GM18909 (cell line): ENCODE data around the gene ANKRD33B.
A peak's percentile ranks its signal among the peaks of the same experiment; 100 is the strongest.
"Not testable (repeated sequence)": the region's sequence is repeated elsewhere in the genome, so short reads cannot be mapped to it uniquely, and the experiment has no call there.

Experiments used
- ATAC-seq: cut with Tn5 transposase; IDR thresholded peaks from one replicate; pipeline ENCODE4 v1.9.1; 2021; ENCODE audit warnings: mild to moderate bottlenecking; ENCODE audit not compliant: unreplicated experiment, poor library complexity

ANKRD33B gene

GRCh38 chr5:10556289-10556807 lies 7.5 kb upstream of the ANKRD33B start:
- no peak for ATAC-seq

DNA sequence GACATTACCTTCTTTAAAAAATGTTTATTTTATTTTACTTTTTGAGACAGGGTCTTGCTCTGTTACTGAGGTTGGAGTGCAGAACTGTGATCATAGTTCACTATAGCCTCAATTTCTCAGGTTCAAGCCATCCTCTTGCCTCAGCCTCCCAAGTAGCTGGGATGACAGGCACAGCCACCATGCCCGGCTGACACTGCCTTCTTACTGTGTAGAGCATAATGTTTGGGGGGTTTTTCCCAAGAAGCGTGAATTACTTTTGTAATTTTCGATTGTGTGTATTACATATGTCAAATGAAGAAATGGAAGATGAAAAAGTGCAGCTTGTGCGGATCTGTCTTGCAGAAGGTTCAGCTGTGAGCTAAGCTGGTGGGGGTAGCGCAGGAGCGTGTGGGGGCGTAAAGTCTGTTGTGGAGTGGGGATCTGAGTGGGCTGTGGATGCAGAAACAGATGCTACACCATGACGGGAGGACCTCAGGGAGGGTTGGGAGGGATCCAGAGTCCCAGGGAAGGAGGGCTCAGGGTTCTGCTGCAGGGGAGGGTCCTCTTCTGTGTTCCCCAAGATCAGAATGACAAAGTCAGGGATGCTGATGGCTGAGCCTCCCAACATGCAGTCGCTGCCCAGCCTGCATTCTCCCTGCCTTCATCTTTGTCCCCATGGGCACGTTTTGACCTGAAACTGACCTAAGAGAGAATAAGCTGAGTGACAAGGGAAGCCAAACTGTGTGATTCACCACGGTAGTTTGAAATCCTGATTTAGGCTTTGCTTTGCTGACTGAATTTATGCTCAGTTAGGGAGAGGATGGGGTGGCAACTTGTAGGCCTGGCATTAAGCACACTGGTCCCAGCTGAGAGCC lies 6.8 kb upstream of the ANKRD33B start:
- no peak for ATAC-seq

DNA sequence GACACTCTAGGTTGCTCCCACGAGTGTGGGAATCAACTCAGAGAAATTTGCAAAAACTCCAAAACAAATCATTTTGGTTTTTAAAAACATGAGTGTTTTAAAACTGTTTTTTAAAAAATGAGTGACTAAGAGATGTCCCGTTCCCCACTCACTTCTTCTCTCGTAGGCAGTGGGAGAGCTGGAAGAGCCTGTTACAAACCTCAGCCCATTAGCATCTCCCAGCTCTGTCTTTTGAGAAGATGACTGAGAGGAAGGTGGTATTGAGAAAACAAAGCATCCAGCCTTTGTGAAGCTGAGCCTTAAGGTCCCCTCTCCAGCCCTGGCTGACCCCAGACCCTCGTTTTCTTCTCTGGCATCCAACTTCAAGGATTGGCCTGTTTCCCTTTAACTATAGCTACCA lies 4.7 kb upstream of the ANKRD33B start:
- ATAC-seq: no peak

DNA sequence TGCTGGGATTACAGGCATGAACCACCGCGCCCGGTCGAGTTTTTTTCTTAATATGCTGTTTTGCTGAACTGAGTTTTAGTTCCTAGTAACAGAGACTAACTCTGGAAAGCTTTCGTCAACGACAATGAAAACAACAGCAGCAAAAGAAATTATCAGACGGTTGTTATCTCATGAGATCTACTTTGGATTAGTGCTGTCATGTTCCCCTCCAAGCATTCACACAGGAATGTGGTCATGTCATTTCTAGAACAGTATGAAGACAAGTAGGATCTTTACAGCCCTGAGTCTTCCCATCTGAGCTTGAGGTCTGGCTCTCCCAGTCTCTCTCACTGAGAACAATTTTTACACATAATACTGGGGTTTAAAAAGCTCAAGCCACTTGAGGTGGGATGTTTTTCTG lies 4.0 kb upstream of the ANKRD33B start:
- ATAC-seq: no peak

DNA sequence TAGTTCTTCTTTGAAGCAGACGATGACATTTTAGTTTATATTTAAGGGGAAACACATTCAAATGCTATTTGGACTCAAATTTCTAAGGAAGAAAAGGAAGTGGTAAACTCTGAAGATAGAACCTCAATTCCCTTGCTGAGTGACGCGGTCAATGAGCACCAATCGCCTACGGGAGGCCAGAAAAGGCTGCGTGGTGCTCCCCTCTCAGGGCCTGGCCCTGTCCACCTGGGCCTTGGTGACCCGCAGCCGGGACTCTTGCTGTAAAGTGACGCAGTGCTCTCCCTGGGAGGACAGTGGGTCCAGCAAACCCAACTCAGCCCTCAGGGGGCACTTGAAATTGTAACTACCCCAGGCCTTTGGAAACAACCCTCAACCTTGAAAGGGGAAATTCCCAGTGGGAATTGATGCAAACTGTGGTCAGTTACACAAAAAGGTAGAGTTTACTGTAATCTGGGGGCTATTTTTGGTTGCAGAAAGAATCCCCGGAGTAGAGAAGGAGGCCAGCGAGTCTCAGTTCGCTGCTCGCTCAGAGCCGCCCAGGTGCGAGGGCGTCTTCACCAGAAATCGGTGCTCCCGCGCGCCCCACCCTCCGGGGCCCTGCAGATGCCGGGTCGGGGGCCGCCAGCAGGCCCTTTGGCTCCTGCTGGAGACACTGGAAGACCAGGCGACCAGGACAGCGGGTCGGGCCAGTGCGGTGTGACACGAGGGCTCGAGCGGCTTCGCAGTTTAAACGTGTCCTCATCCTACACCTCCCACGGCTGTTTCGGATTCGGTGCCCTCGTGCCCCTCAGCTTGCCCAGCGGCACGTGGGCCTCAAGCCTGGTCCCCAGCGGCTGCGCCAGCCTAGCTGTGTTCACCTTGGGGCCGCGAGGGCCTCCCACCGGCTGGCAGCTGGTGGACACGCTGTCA lies 1.4 kb upstream of the ANKRD33B start:
- ATAC-seq: peak; percentile 13

- peak; percentile 31 for ATAC-seq
Observed at GRCh38 chr5:10563110-10563944, 543 bp upstream of the ANKRD33B start.

DNA sequence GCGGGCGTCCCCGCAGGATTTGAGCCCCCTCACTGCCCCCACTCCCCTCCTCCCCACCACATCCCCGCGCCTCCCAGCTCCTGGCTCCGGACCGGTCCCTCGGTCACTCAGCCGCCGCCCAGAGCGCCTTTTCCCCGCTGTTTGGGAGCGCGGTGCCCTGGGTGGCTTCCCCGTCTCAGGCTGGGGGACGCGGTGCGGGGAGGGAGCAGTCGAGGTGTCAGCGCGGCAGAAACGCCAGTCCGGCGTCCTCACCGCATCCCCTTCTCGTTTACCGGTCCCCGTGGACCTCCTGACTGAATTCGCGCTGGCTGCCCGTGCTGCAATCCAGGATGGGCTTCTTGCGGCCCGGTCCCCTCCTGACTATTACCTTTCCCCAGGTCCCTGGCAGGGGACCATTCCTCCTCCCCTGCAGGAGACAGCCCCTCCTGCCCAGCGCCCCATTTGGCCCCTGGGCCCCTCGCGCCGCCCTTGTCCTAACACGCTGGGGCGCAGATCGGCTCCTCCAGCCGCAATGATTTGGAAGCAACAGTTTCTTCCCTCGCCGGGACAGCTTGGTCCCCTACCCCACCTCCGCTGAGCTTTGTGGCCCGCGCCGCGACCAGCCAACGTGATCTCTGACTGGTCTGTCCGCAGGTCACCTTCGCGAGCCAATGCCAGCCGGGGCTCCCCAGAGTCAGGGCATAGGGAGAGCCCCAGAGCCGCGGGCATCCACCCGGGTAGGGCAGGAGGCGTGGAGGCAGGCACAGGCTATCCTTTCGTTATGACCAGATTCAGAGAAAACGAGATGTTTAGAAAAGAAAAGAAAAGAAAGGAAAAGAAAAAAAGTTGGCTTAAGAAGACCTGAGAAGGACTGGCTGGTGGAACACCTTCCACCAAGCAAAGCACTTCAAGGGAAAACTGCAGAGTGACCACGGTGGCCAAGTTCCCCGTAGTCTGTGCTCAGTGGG lies 1.2 kb downstream of the ANKRD33B start:
- ATAC-seq: no peak

- no peak for ATAC-seq
Observed at GRCh38 chr5:10565785-10566542, 2.1 kb downstream of the ANKRD33B start.

GRCh38 chr5:10566543-10567068 lies 2.7 kb downstream of the ANKRD33B start:
- no peak for ATAC-seq

DNA sequence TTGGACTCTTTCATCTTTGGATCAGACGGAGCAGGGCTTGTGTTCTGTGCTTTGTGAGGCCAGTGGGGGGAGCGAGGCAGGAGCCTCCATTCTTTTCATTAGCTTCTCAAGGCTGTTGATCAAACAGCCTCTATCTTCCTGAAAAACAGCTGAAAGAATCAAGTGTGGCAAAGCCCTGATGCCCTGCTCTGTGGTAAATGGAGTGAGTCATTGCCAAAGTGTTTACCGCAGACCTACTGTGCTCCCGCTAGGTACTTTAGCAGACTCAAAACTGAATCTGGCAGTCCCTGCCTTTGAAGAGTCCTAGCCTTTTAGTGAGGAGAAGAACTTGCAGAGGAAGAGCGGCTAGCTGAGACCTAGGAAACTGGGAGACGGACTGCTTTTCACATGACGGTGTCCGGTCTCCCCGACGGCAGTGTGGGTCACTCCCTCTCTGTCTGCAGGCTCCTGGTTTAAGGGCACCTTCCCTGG lies 3.3 kb downstream of the ANKRD33B start:
- no peak for ATAC-seq

GRCh38 chr5:10567781-10568321 lies 4.0 kb downstream of the ANKRD33B start:
- ATAC-seq: no peak

- ATAC-seq: not testable (repeated sequence)
Observed at GRCh38 chr5:10570540-10570939, 6.7 kb downstream of the ANKRD33B start.

DNA sequence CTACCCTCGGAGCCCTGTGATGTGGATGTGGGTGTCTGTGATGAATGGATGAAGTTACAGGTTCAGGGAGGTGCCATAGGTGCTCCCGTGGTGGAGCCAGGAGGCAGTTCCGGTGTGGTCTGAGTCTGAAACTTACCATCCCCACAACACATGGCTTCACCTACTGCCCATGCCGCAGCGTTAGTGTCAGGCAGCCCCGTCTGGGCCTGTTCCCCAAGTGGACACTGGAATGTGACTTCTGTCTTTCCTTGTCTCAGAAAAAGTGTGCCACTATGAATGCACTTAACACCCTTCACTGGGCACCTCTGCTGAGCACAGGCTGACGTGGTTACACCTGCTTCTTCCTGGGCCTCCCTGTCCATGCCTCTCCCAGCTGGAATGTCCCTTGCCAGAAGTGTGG lies 8.6 kb downstream of the ANKRD33B start:
- ATAC-seq: no peak

- no peak for ATAC-seq
Observed at GRCh38 chr5:10573487-10574145, 9.7 kb downstream of the ANKRD33B start.

DNA sequence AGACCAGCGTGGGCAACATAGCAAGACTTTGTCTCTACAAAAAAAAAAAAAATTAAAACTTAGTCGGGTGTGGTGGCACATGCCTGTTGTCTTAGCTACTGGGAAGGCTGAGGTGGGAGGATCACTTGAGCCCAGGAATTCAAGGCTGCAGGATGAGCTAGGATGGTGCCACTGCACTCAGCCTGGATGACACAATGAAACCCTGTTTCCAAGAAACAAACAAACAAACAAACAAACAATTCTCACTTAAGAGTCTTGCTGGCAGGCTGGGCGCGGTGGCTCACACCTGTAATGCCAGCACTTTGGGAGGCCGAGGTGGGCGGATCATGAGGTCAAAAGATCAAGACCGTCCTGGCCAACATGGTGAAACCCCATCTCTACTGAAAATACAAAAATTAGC lies 11.0 kb downstream of the ANKRD33B start:
- not testable (repeated sequence) for ATAC-seq

GRCh38 chr5:10576121-10576789 lies 12.4 kb downstream of the ANKRD33B start:
- ATAC-seq: no peak

DNA sequence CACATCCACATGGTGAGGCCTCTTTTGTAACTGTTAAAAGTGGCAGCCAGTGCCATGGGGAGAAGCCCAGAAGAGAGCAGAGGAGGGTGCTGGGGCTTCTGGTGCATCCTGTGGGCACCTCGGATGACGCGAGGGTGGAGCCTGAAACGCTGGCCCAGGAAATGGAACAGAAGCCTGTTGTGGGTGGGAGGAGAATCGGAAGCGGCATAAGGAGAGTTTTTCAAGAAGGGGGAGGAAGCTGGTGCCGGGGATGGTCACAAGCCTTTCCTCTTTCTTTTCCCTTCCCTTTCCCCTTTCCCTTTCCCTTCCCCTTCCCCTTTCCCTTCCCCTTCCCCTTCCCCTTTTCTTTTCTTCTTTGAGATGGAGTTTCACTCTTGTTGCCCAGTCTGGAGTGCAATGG lies 12.9 kb downstream of the ANKRD33B start:
- no peak for ATAC-seq
